ENCODE data around the gene KDM4F.

DNA sequence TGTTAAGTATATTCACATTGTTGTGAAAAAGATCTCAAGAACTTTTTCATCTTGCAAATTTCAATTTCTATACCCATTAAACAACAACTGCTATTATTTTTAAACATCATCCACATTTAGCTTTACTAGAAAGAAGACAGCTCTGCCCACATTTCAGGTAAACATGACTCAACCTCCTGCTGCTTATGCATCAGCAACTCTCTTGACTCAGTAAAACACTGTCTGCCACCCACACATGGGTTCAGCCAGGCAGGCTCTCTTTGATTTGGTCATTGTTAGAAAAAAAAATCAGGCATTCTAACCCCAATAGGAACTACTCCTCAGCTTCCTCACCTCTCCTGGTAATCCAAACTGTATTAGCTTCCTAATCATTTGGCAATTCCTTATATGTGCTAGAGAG is 35.3 kb downstream of the KDM4F start:
- TF ChIP-seq MYC (IDR thresholded peaks at IDR 0.05; ENCODE audit: borderline replicate concordance, low read length) (no peak), RAD21 (conservative IDR thresholded peaks at IDR 0.05 in 1 of 2, IDR thresholded peaks at IDR 0.05 in 1 of 2) (no peak), MAFK (IDR thresholded peaks at IDR 0.05; ENCODE audit: partially characterized antibody) (no peak), BHLHE40 (IDR thresholded peaks at IDR 0.05; ENCODE audit: low read depth, low read length) (no peak), ZSCAN20 (CRISPR knock-in tag; IDR thresholded peaks at IDR 0.05) (no peak), CHD2 (IDR thresholded peaks at IDR 0.05; ENCODE audit: low read length, partially characterized antibody) (no peak)
- TF ChIP-seq, protein P1, sequence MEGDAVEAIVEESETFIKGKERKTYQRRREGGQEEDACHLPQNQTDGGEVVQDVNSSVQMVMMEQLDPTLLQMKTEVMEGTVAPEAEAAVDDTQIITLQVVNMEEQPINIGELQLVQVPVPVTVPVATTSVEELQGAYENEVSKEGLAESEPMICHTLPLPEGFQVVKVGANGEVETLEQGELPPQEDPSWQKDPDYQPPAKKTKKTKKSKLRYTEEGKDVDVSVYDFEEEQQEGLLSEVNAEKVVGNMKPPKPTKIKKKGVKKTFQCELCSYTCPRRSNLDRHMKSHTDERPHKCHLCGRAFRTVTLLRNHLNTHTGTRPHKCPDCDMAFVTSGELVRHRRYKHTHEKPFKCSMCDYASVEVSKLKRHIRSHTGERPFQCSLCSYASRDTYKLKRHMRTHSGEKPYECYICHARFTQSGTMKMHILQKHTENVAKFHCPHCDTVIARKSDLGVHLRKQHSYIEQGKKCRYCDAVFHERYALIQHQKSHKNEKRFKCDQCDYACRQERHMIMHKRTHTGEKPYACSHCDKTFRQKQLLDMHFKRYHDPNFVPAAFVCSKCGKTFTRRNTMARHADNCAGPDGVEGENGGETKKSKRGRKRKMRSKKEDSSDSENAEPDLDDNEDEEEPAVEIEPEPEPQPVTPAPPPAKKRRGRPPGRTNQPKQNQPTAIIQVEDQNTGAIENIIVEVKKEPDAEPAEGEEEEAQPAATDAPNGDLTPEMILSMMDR (IDR thresholded peaks at IDR 0.05), result no peak

Measured in A549 (cell line).